Calu3 (cell line): ENCODE measurements around the gene PLXNA4. TPM values are rescaled to one million over a fixed set of nuclear protein-coding genes. Genes with fewer than 3 reads are reported as not detected.

Source experiments
- BruUV-seq: library from RNA; stranded (reverse); fragments of 400-500 nt; replicated peaks from 2 replicates; lab custom pipeline; 2021; lab: Mats Ljungman, UMichigan
- CTCF ChIA-PET: fragments of 300-600 bp; sonication (Branson Sonifier 250); formaldehyde crosslinking; loops from one replicate; lab custom pipeline; 2022; ENCODE audit warnings: antibody characterized with exemption; lab: Charles Lee
- DNase-seq: peaks from one replicate; pipeline ENCODE4 v3.0.0; 2022
- H3K27ac Mint-ChIP-seq: one replicate; pipeline ENCODE4 v1.8.0; 2022; ENCODE audit warnings: mixed read lengths; ENCODE audit not compliant: unreplicated experiment
- H3K27me3 Mint-ChIP-seq: one replicate; pipeline ENCODE4 v1.8.0; 2022; ENCODE audit warnings: mixed read lengths; ENCODE audit not compliant: unreplicated experiment
- H3K36me3 Mint-ChIP-seq: one replicate; pipeline ENCODE4 v1.8.0; 2022; ENCODE audit warnings: mild to moderate bottlenecking, moderate library complexity, mixed read lengths; ENCODE audit not compliant: insufficient read depth, unreplicated experiment
- H3K4me1 Mint-ChIP-seq: one replicate; pipeline ENCODE4 v1.8.0; 2022; ENCODE audit warnings: mild to moderate bottlenecking, low read depth, mixed read lengths; ENCODE audit not compliant: unreplicated experiment
- H3K4me3 Mint-ChIP-seq: one replicate; pipeline ENCODE4 v1.8.0; 2022; ENCODE audit warnings: mild to moderate bottlenecking, low read depth, moderate library complexity, mixed read lengths; ENCODE audit not compliant: unreplicated experiment
- H3K9me3 Mint-ChIP-seq: one replicate; pipeline ENCODE4 v1.8.0; 2022; ENCODE audit warnings: low read depth, mixed read lengths; ENCODE audit not compliant: unreplicated experiment
- CTCF ChIP-seq: fragments of 200-600 bp; IDR thresholded peaks from one replicate; pipeline ENCODE4 v1.8.0; 2022; ENCODE audit warnings: antibody characterized with exemption; ENCODE audit not compliant: unreplicated experiment
- intact Hi-C: fragments of 100-400 bp; cut with micrococcal nuclease; formaldehyde crosslinking; loops from one replicate; pipeline ENCODE4 v1.10.0; 2022; ENCODE audit not compliant: unreplicated experiment
- total RNA-seq: library from RNA; stranded (reverse); gene quantifications from 2 replicates; pipeline ENCODE4 v1.2.3, GENCODE V29; 2022

PLXNA4 gene
- total RNA-seq, 1 experiment from 2014 or later: not detected

GRCh38 chr7:132125872-132126595 is 450.2 kb downstream of the PLXNA4 start:
- Mint-ChIP-seq H3K27me3 (peaks cover 85% of the 10 kb centered on the region), H3K9me3 (peaks cover 3% of the 10 kb centered on the region), H3K4me3 (no peak overlapping the region), H3K36me3 (no peaks in the 10 kb centered on the region), H3K27ac (no peak overlapping the region), H3K4me1 (no peaks in the 10 kb centered on the region)
- CTCF ChIA-PET: no interaction called here
- no peak for TF ChIP-seq CTCF
- no peak for DNase-seq
- no TSS peak for BruUV-seq
- intact Hi-C loops: no loop called here

- TF ChIP-seq CTCF: no peak
- BruUV-seq: no TSS peak
Observed at GRCh38 chr7:132125096-132125495, 451.2 kb downstream of the PLXNA4 start.

GRCh38 chr7:132124575-132124974 is 451.7 kb downstream of the PLXNA4 start:
- DNase-seq: no peak
- intact Hi-C loops: no loop called here
- no TSS peak for BruUV-seq
- Mint-ChIP-seq H3K27me3 (peaks cover 80% of the 10 kb centered on the region), H3K27ac (no peak overlapping the region), H3K4me1 (no peaks in the 10 kb centered on the region), H3K36me3 (no peaks in the 10 kb centered on the region), H3K9me3 (peaks cover 3% of the 10 kb centered on the region), H3K4me3 (no peak overlapping the region)
- CTCF ChIA-PET: no interaction called here
- no peak for TF ChIP-seq CTCF

More at GRCh38 chr7:132125096-132125495, 451.2 kb downstream of the PLXNA4 start:
- Mint-ChIP-seq H3K9me3 (peaks cover 3% of the 10 kb centered on the region), H3K4me3 (no peak overlapping the region), H3K27me3 (peaks cover 80% of the 10 kb centered on the region), H3K4me1 (no peaks in the 10 kb centered on the region), H3K36me3 (no peaks in the 10 kb centered on the region), H3K27ac (no peak overlapping the region)
- intact Hi-C loops: no loop called here
- DNase-seq: no peak
- CTCF ChIA-PET: no interaction called here

- BruUV-seq: no TSS peak
- Mint-ChIP-seq H3K27me3 (peaks cover 80% of the 10 kb centered on the region), H3K4me3 (no peak overlapping the region), H3K27ac (no peak overlapping the region), H3K36me3 (no peaks in the 10 kb centered on the region), H3K9me3 (peaks cover 3% of the 10 kb centered on the region), H3K4me1 (no peaks in the 10 kb centered on the region)
- CTCF ChIA-PET: no interaction called here
- TF ChIP-seq CTCF: no peak
- intact Hi-C loops: no loop called here
- DNase-seq: no peak
Observed at GRCh38 chr7:132123773-132124172, 452.5 kb downstream of the PLXNA4 start.
